GM19099 (cell line): ENCODE results near the gene RXRB.

Experiments used
- POLR2A ChIP-seq: IDR thresholded peaks from 3 replicates; pipeline ENCODE4 v1.6.1; 2011; ENCODE audit warnings: low read depth; ENCODE audit not compliant: insufficient read length; ENCODE audit errors: extremely low read depth

Gene RXRB

GRCh38 chr6:33200219-33201146, at the start of gene RXRB, which contains the start of gene SLC39A7:
RXRB (minus strand) TSS chr6:33200665; CDS start chr6:33200476, 189 bp downstream.
SLC39A7 (plus strand) TSS chr6:33200867; CDS start chr6:33201246, 379 bp downstream.
- TF ChIP-seq POLR2A, result peak; percentile 85

- TF ChIP-seq POLR2A, result no peak
These were observed 49.5 kb upstream of the RXRB start for GRCh38 chr6:33249732-33250630.

- TF ChIP-seq POLR2A, result peak; percentile 93
These were observed 48.7 kb upstream of the RXRB start for GRCh38 chr6:33248932-33249731.

GRCh38 chr6:33248643-33248931, 48.1 kb upstream of the RXRB start:
- TF ChIP-seq POLR2A, result no peak

GRCh38 chr6:33247977-33248642, 47.6 kb upstream of the RXRB start:
- TF ChIP-seq POLR2A, result peak; percentile 11

GRCh38 chr6:33243476-33243875, 43.0 kb upstream of the RXRB start:
- TF ChIP-seq POLR2A, result no peak

- no peak for TF ChIP-seq POLR2A
These were observed 41.5 kb upstream of the RXRB start for GRCh38 chr6:33241968-33242367.

- no peak for TF ChIP-seq POLR2A
These were observed 37.3 kb upstream of the RXRB start for GRCh38 chr6:33237741-33238140.

- TF ChIP-seq POLR2A, result no peak
These were observed 36.4 kb upstream of the RXRB start for GRCh38 chr6:33236852-33237251.

GRCh38 chr6:33236328-33236727, 35.9 kb upstream of the RXRB start:
- TF ChIP-seq POLR2A, result no peak

GRCh38 chr6:33235221-33235634, 34.8 kb upstream of the RXRB start:
- TF ChIP-seq POLR2A, result no peak

- no peak for TF ChIP-seq POLR2A
These were observed 17.2 kb upstream of the RXRB start for GRCh38 chr6:33217681-33218080.

- TF ChIP-seq POLR2A, result no peak
These were observed 16.8 kb upstream of the RXRB start for GRCh38 chr6:33217246-33217645.

GRCh38 chr6:33216117-33216649, 15.7 kb upstream of the RXRB start:
- no peak for TF ChIP-seq POLR2A
